HL-60/S4 treated with phorbol 12-myristate 13-acetate at 8.2 ng/mL for 4 days and 3 days (cell line): ENCODE results near the gene FBXO40.

Experiments
- in situ Hi-C: fragments of 300-500 bp; cut with MboI; formaldehyde crosslinking; loops from 2 replicates; pipeline ENCODE4 v1.15.0; 2022; ENCODE audit warnings: low sequenced_read_pairs

The FBXO40 gene

GRCh38 chr3:121606106-121606505 lies 12.9 kb downstream of the FBXO40 start:
- in situ Hi-C loops = no loop called here

GRCh38 chr3:121619691-121620090 lies 26.5 kb downstream of the FBXO40 start:
- in situ Hi-C loops = no loop called here

GRCh38 chr3:121621491-121621890 lies 28.3 kb downstream of the FBXO40 start:
- in situ Hi-C loops = no loop called here

GRCh38 chr3:121624147-121624899 lies 31.1 kb downstream of the FBXO40 start:
- in situ Hi-C loops = no loop called here

GRCh38 chr3:121626495-121626894 lies 33.3 kb downstream of the FBXO40 start:
- in situ Hi-C loops = no loop called here

GRCh38 chr3:121627211-121627610 lies 34.0 kb downstream of the FBXO40 start:
- in situ Hi-C loops = no loop called here

GRCh38 chr3:121627622-121628021 lies 34.4 kb downstream of the FBXO40 start:
- in situ Hi-C loops = no loop called here

GRCh38 chr3:121629601-121630000 lies 36.4 kb downstream of the FBXO40 start:
- in situ Hi-C loops = no loop called here

- in situ Hi-C loops = no loop called here
Observed at GRCh38 chr3:121630355-121630754, 37.2 kb downstream of the FBXO40 start.

- in situ Hi-C loops = no loop called here
Observed at GRCh38 chr3:121637922-121638321, 44.7 kb downstream of the FBXO40 start.

- in situ Hi-C loops = no loop called here
Observed at GRCh38 chr3:121641127-121641526, 47.9 kb downstream of the FBXO40 start.

GRCh38 chr3:121642601-121643314 lies 49.6 kb downstream of the FBXO40 start:
- in situ Hi-C loops = no loop called here

- in situ Hi-C loops = no loop called here
Observed at GRCh38 chr3:121645054-121645453, 51.9 kb downstream of the FBXO40 start.

GRCh38 chr3:121648219-121648958 lies 55.2 kb downstream of the FBXO40 start:
- in situ Hi-C loops = no loop called here

GRCh38 chr3:121649645-121650044 lies 56.5 kb downstream of the FBXO40 start:
- in situ Hi-C loops = no loop called here

GRCh38 chr3:121651684-121652083 lies 58.5 kb downstream of the FBXO40 start:
- in situ Hi-C loops = no loop called here

- in situ Hi-C loops = no loop called here
Observed at GRCh38 chr3:121654493-121655385, 61.6 kb downstream of the FBXO40 start.

- in situ Hi-C loops = no loop called here
Observed at GRCh38 chr3:121658716-121659435, 65.7 kb downstream of the FBXO40 start.

- in situ Hi-C loops = no loop called here
Observed at GRCh38 chr3:121659586-121659985, 66.4 kb downstream of the FBXO40 start.
